PC-9 (cell line): ENCODE measurements around the gene OR2A2. TPM values are rescaled to one million over a fixed set of nuclear protein-coding genes. Genes with fewer than 3 reads are reported as not detected.

Experiments used
- BruUV-seq: library from RNA; stranded (reverse); fragments of 400-500 nt; replicated peaks from 2 replicates; lab custom pipeline; 2021; lab: Mats Ljungman, UMichigan
- CTCF ChIA-PET: fragments of 300-600 bp; sonication (Branson Sonifier 250); formaldehyde crosslinking; loops from one replicate; lab custom pipeline; 2022; ENCODE audit warnings: antibody characterized with exemption; lab: Charles Lee
- POLR2A ChIA-PET: fragments of 300-600 bp; sonication (Branson Sonifier 250); formaldehyde crosslinking; loops from one replicate; lab custom pipeline; 2022; ENCODE audit warnings: antibody characterized with exemption; ENCODE audit not compliant: unreplicated experiment; lab: Charles Lee
- DNase-seq, 2 experiments: peaks; one replicate each; pipeline versions ENCODE4 v3.0.0 to v3.0.0-alpha.2; 2015 to 2022; ENCODE audit warnings: mixed read lengths in 1 of 2
- H2AFZ ChIP-seq: fragments of 200-600 bp; sonication (generic); 2 replicates; pipeline ENCODE4 v1.8.1; 2017; ENCODE audit warnings: antibody characterized with exemption
- H3F3A ChIP-seq: fragments of 200-600 bp; sonication (generic); 2 replicates; pipeline ENCODE4 v1.8.1; 2017; ENCODE audit warnings: antibody characterized with exemption, mild to moderate bottlenecking, low read depth; ENCODE audit not compliant: insufficient read depth
- H3K27ac ChIP-seq: fragments of 200-600 bp; sonication (generic); 2 replicates; pipeline ENCODE4 v1.6.1; 2016; ENCODE audit warnings: mixed run types
- H3K27me3 ChIP-seq: fragments of 200-600 bp; sonication (generic); 2 replicates; pipeline ENCODE4 v1.6.1; 2016; ENCODE audit warnings: low read depth, mixed run types; ENCODE audit not compliant: insufficient read depth
- H3K36me3 ChIP-seq: fragments of 200-600 bp; sonication (generic); 2 replicates; pipeline ENCODE4 v1.6.1; 2016; ENCODE audit warnings: low read depth, mixed run types
- H3K4me1 ChIP-seq: fragments of 200-600 bp; sonication (generic); replicated peaks from 2 replicates; pipeline ENCODE4 v1.6.1; 2016; ENCODE audit warnings: mixed run types; ENCODE audit not compliant: insufficient read depth
- H3K4me2 ChIP-seq: fragments of 200-600 bp; sonication (generic); 2 replicates; pipeline ENCODE4 v1.6.1; 2017; ENCODE audit warnings: mixed run types
- H3K4me3 ChIP-seq: fragments of 200-600 bp; sonication (generic); 2 replicates; pipeline ENCODE4 v1.6.1; 2016; ENCODE audit warnings: mixed run types
- H3K79me2 ChIP-seq: fragments of 200-600 bp; sonication (generic); 2 replicates; pipeline ENCODE4 v1.6.1; 2017; ENCODE audit warnings: low read depth, mixed run types
- H3K9me2 ChIP-seq: fragments of 200-600 bp; sonication (generic); 2 replicates; pipeline ENCODE4 v1.8.1; 2017; ENCODE audit warnings: mild to moderate bottlenecking; ENCODE audit not compliant: insufficient read depth
- H3K9me3 ChIP-seq: fragments of 200-600 bp; sonication (generic); 2 replicates; pipeline ENCODE4 v1.8.1; 2016; ENCODE audit warnings: low read depth; ENCODE audit not compliant: insufficient read depth
- H4K20me1 ChIP-seq: fragments of 200-600 bp; sonication (generic); 2 replicates; pipeline ENCODE4 v1.8.1; 2017; ENCODE audit not compliant: insufficient read depth
- CTCF ChIP-seq: fragments of 200-600 bp; sonication (generic); conservative IDR thresholded peaks from 2 replicates; pipeline ENCODE4 v1.6.1; 2017; ENCODE audit warnings: mixed run types, antibody characterized with exemption, mild to moderate bottlenecking, moderate library complexity
- EZH2 ChIP-seq: fragments of 200-600 bp; sonication (generic); IDR thresholded peaks from 2 replicates; pipeline ENCODE4 v1.8.0; 2017; ENCODE audit warnings: antibody characterized with exemption, low read depth
- intact Hi-C: fragments of 100-400 bp; cut with micrococcal nuclease; formaldehyde crosslinking; loops from one replicate; pipeline ENCODE4 v1.10.0; 2022; ENCODE audit not compliant: unreplicated experiment
- total RNA-seq: library from RNA; stranded (reverse); gene quantifications from 2 replicates; pipeline ENCODE4 v1.2.3, GENCODE V29; 2021

OR2A2 gene
- total RNA-seq, 1 experiment from 2014 or later: not detected

GRCh38 chr7:144134116-144134515 lies 24.7 kb downstream of the OR2A2 start:
- no peaks in the 10 kb centered on the region for H3K36me3 ChIP-seq
- intact Hi-C loops: no loop called here
- no peaks in the 10 kb centered on the region for H3K79me2 ChIP-seq
- DNase-seq: no peak
- ChIA-PET CTCF (no interaction called here), POLR2A (no interaction called here)
- no peaks in the 10 kb centered on the region for H3K27me3 ChIP-seq
- H3K4me2 ChIP-seq: no peak overlapping the region
- no peak for TF ChIP-seq EZH2
- no peaks in the 10 kb centered on the region for H4K20me1 ChIP-seq
- no TSS peak for BruUV-seq
- no peak overlapping the region for H2AFZ ChIP-seq
- H3K9me2 ChIP-seq: no peaks in the 10 kb centered on the region
- H3K4me1 ChIP-seq: no peaks in the 10 kb centered on the region
- no peak overlapping the region for H3K27ac ChIP-seq
- H3K9me3 ChIP-seq: no peaks in the 10 kb centered on the region
- no peak overlapping the region for H3K4me3 ChIP-seq
- H3F3A ChIP-seq: no peaks in the 10 kb centered on the region

- no peak overlapping the region for H3K27ac ChIP-seq
- H3K9me3 ChIP-seq: no peaks in the 10 kb centered on the region; the same call in 1 of the 2 replicates
- ChIA-PET POLR2A (no interaction called here), CTCF (no interaction called here)
- H3F3A ChIP-seq: no peaks in the 10 kb centered on the region; the same call in 1 of the 2 replicates
- no peak overlapping the region for H2AFZ ChIP-seq
- H3K4me3 ChIP-seq: no peak overlapping the region
- no peaks in the 10 kb centered on the region for H3K36me3 ChIP-seq
- no peak overlapping the region for H3K4me2 ChIP-seq
- H4K20me1 ChIP-seq: no peaks in the 10 kb centered on the region
- no peaks in the 10 kb centered on the region for H3K4me1 ChIP-seq
- BruUV-seq: no TSS peak
- intact Hi-C loops: loop anchor here (5.0 kb wide), 1 partner anchor 255 kb away; no protein-coding TSS in a partner anchor
- H3K79me2 ChIP-seq: no peaks in the 10 kb centered on the region
- DNase-seq: no peak
- H3K27me3 ChIP-seq: no peaks in the 10 kb centered on the region
- H3K9me2 ChIP-seq: no peaks in the 10 kb centered on the region
- TF ChIP-seq EZH2 (no peak), CTCF (no peak)
Observed at GRCh38 chr7:144137501-144137900, 28.1 kb downstream of the OR2A2 start.

- intact Hi-C loops: no loop called here
- no TSS peak for BruUV-seq
- Histone ChIP-seq H3K79me2 (no peaks in the 10 kb centered on the region), H3K4me3 (no peak overlapping the region), H3K36me3 (no peaks in the 10 kb centered on the region), H3K9me2 (no peaks in the 10 kb centered on the region), H3K9me3 (no peaks in the 10 kb centered on the region; the same call in 1 of the 2 replicates), H2AFZ (no peak overlapping the region), H3K4me2 (no peak overlapping the region), H3K27ac (no peak overlapping the region), H3K27me3 (no peaks in the 10 kb centered on the region), H3K4me1 (no peaks in the 10 kb centered on the region), H3F3A (no peaks in the 10 kb centered on the region; the same call in 1 of the 2 replicates), H4K20me1 (no peaks in the 10 kb centered on the region)
- no peak for DNase-seq
- ChIA-PET POLR2A (no interaction called here), CTCF (no interaction called here)
- TF ChIP-seq EZH2: no peak
- no peak for TF ChIP-seq CTCF
Observed at GRCh38 chr7:144142187-144142586, 32.8 kb downstream of the OR2A2 start.

GRCh38 chr7:144144426-144144825 lies 35.0 kb downstream of the OR2A2 start:
- H3K36me3 ChIP-seq: no peaks in the 10 kb centered on the region
- POLR2A ChIA-PET: no interaction called here
- no TSS peak for BruUV-seq

More at GRCh38 chr7:144144426-144144825, 35.0 kb downstream of the OR2A2 start:
- no peak overlapping the region for H3K4me3 ChIP-seq
- no peaks in the 10 kb centered on the region; the same call in 1 of the 2 replicates for H3F3A ChIP-seq
- H2AFZ ChIP-seq: no peak overlapping the region
- no peaks in the 10 kb centered on the region for H3K4me1 ChIP-seq
- no peaks in the 10 kb centered on the region for H3K27me3 ChIP-seq
- H3K27ac ChIP-seq: no peak overlapping the region
- H3K4me2 ChIP-seq: no peak overlapping the region
- peaks cover 10% of the 10 kb centered on the region for H3K9me3 ChIP-seq
- no peaks in the 10 kb centered on the region for H3K79me2 ChIP-seq
- no peaks in the 10 kb centered on the region for H4K20me1 ChIP-seq
- CTCF ChIA-PET: no interaction called here
- H3K9me2 ChIP-seq: no peaks in the 10 kb centered on the region
- intact Hi-C loops: no loop called here
- no peak for DNase-seq
- TF ChIP-seq CTCF (no peak), EZH2 (no peak)
